Natural killer cell (primary cell): ENCODE results near the gene CUL3. TPM values are rescaled to one million over a fixed set of nuclear protein-coding genes. Genes with fewer than 3 reads are reported as not detected.

Experiments
- ATAC-seq, 3 donors: fragments of 150-1000 bp in 2 of 3; fragments of 200-7000 bp in 1 of 3; cut with Tn5 transposase; 1 replicate in 1 of 3; 2 replicates in 2 of 3; pipeline ENCODE4 v1.10.0; 2021; ENCODE audit warnings: mild to moderate bottlenecking in 2 of 3, moderate library complexity in 2 of 3
- DNase-seq, 2 donors: peaks; one replicate each; pipeline versions ENCODE4 v3.0.0 to v3.0.0-alpha.2; 2013 to 2021; ENCODE audit warnings: mixed read lengths in 1 of 2
- H3K27ac ChIP-seq: one replicate; pipeline ENCODE4 v1.5.1; 2013; ENCODE audit warnings: mild to moderate bottlenecking, low read length
- H3K27me3 ChIP-seq: one replicate; pipeline ENCODE4 v1.6.1; 2013; ENCODE audit warnings: low read length; ENCODE audit not compliant: control insufficient read depth, insufficient read depth
- H3K36me3 ChIP-seq: one replicate; pipeline ENCODE4 v1.6.1; 2013; ENCODE audit warnings: low read length; ENCODE audit not compliant: control insufficient read depth, insufficient read depth
- H3K4me1 ChIP-seq: one replicate; pipeline ENCODE4 v1.6.1; 2013; ENCODE audit warnings: low read length; ENCODE audit not compliant: control insufficient read depth, insufficient read depth
- H3K4me3 ChIP-seq: one replicate; pipeline ENCODE4 v1.5.1; 2013; ENCODE audit warnings: low read length
- H3K9me3 ChIP-seq: one replicate; pipeline ENCODE4 v1.6.1; 2013; ENCODE audit warnings: low read length; ENCODE audit not compliant: control insufficient read depth, insufficient read depth
- H3K27ac Mint-ChIP-seq, 2 donors: one replicate each; pipeline ENCODE4 v1.8.0; 2022; ENCODE audit warnings: mild to moderate bottlenecking in 2 of 2, mixed read lengths in 2 of 2, moderate library complexity in 1 of 2
- H3K27me3 Mint-ChIP-seq, 2 donors: one replicate each; pipeline ENCODE4 v1.8.0; 2022; ENCODE audit warnings: low read depth in 2 of 2, mixed read lengths in 2 of 2
- H3K36me3 Mint-ChIP-seq: one replicate; pipeline ENCODE4 v1.8.0; 2022; ENCODE audit warnings: mixed read lengths
- H3K4me1 Mint-ChIP-seq, 2 donors: one replicate each; pipeline ENCODE4 v1.8.0; 2022; ENCODE audit warnings: mixed read lengths in 2 of 2
- H3K4me3 Mint-ChIP-seq: one replicate; pipeline ENCODE4 v1.8.0; 2022; ENCODE audit warnings: mild to moderate bottlenecking, moderate library complexity, mixed read lengths
- H3K9me3 Mint-ChIP-seq, 2 donors: one replicate each; pipeline ENCODE4 v1.8.0; 2022; ENCODE audit warnings: mixed read lengths in 2 of 2
- CTCF ChIP-seq: fragments of 200-600 bp; IDR thresholded peaks from one replicate; pipeline ENCODE4 v1.8.0; 2022; ENCODE audit warnings: antibody characterized with exemption
- WGBS: methylation state at CpG from one replicate; pipeline ENCODE4 v1.1.7; 2013; ENCODE audit warnings: missing lambda C conversion rate; ENCODE audit not compliant: insufficient coverage; 5-methylcytosine and 5-hydroxymethylcytosine counted together
- intact Hi-C: fragments of 100-400 bp; cut with micrococcal nuclease; formaldehyde crosslinking; loops from one replicate; pipeline ENCODE4 v1.14.2; 2022
- total RNA-seq, 4 donors: library from RNA; stranded (reverse); fragments of 120-200 nt in 1 of 4; gene quantifications; one replicate each; pipeline versions ENCODE4 v1.2.3 to v1.2.4, GENCODE V29; 2013 to 2022

CUL3 gene
- total RNA-seq, 3 donors from 2014 or later (not counting 1 experiment from before 2014, with no cell fraction given) = 102 to 125 (median 115) TPM

- Histone ChIP-seq H3K27ac (no peak overlapping the region), H3K9me3 (no peaks in the 10 kb centered on the region), H3K4me3 (no peak overlapping the region), H3K36me3 (no peaks in the 10 kb centered on the region), H3K4me1 (no peaks in the 10 kb centered on the region), H3K27me3 (no peaks in the 10 kb centered on the region)
- Mint-ChIP-seq H3K4me1 (peaks cover 0 to 7% of the 10 kb centered on the region in 2 donors), H3K4me3 (no peak overlapping the region), H3K36me3 (no peaks in the 10 kb centered on the region), H3K27ac (no peak overlapping the region), H3K9me3 (no peaks in the 10 kb centered on the region), H3K27me3 (peaks cover 15 to 35% of the 10 kb centered on the region in 2 donors)
- intact Hi-C loops = no loop called here
- 100% methylated on average over 1 of the region's 1 CpG for WGBS
- DNase-seq = no peak
- no peak for TF ChIP-seq CTCF
- ATAC-seq = no peak
These were observed 136.9 kb downstream of the CUL3 start for GRCh38 chr2:224448236-224448635.

- peaks cover 5 to 18% of the 10 kb centered on the region in 2 donors for H3K4me1 Mint-ChIP-seq
- ATAC-seq (no peak), DNase-seq (no peak)
- H3K4me3 Mint-ChIP-seq = no peak overlapping the region
- no peaks in the 10 kb centered on the region for H3K36me3 Mint-ChIP-seq
- peaks cover 3% of the 10 kb centered on the region for H3K27me3 ChIP-seq
- peaks cover 7% of the 10 kb centered on the region for H3K4me1 ChIP-seq
- H3K4me3 ChIP-seq = no peak overlapping the region
- TF ChIP-seq CTCF = no peak
- WGBS = 93% methylated on average over 4 of the region's 4 CpGs
- intact Hi-C loops = no loop called here
- H3K9me3 Mint-ChIP-seq = no peaks in the 10 kb centered on the region
- H3K27ac ChIP-seq = no peak overlapping the region
- H3K27me3 Mint-ChIP-seq = peaks cover 26 to 53% of the 10 kb centered on the region in 2 donors
- no peak overlapping the region for H3K27ac Mint-ChIP-seq
- H3K9me3 ChIP-seq = no peaks in the 10 kb centered on the region
- no peaks in the 10 kb centered on the region for H3K36me3 ChIP-seq
These were observed 140.4 kb downstream of the CUL3 start for GRCh38 chr2:224444783-224445182.

GRCh38 chr2:224444021-224444420 is 141.1 kb downstream of the CUL3 start:
- Histone ChIP-seq H3K4me3 (no peak overlapping the region), H3K9me3 (no peaks in the 10 kb centered on the region), H3K27ac (no peak overlapping the region), H3K36me3 (no peaks in the 10 kb centered on the region), H3K27me3 (peaks cover 3% of the 10 kb centered on the region), H3K4me1 (peaks cover 7% of the 10 kb centered on the region)
- intact Hi-C loops = no loop called here
- no peak for DNase-seq
- H3K4me1 Mint-ChIP-seq = peaks cover 5 to 18% of the 10 kb centered on the region in 2 donors
- H3K36me3 Mint-ChIP-seq = no peaks in the 10 kb centered on the region
- ATAC-seq = no peak
- H3K27ac Mint-ChIP-seq = no peak overlapping the region
- H3K9me3 Mint-ChIP-seq = no peaks in the 10 kb centered on the region
- peaks cover 26 to 50% of the 10 kb centered on the region in 2 donors for H3K27me3 Mint-ChIP-seq
- H3K4me3 Mint-ChIP-seq = peak overlapping the region; percentile 35
- WGBS = 85% methylated on average over 5 of the region's 5 CpGs
- TF ChIP-seq CTCF = no peak
